BJ (cell line): Measurements from ENCODE around the gene EGLN1. TPM values are rescaled to one million over a fixed set of nuclear protein-coding genes. Genes with fewer than 3 reads are reported as not detected.
"Not testable (repeated sequence)": the region's sequence is repeated elsewhere in the genome, so short reads cannot be mapped to it uniquely, and the experiment has no call there.

ENCODE experiments used
- CTCF ChIA-PET: fragments of 350-600 bp; formaldehyde crosslinking; extraction: SDS; loops from one replicate; lab custom pipeline; 2021; ENCODE audit warnings: antibody characterized with exemption, inconsistent platforms; lab: Yijun Ruan, JAX
- POLR2A ChIA-PET: fragments of 300-600 bp; sonication (Branson Sonifier 250); formaldehyde crosslinking; extraction: SDS; loops from one replicate; lab custom pipeline; 2021; ENCODE audit warnings: antibody characterized with exemption; lab: Charles Lee
- DNase-seq: peaks from one replicate; pipeline ENCODE4 v3.0.0-alpha.2; 2011; ENCODE audit warnings: low read depth
- H3K27me3 ChIP-seq: 2 replicates; pipeline ENCODE4 v1.6.0; 2011; ENCODE audit warnings: low read length; ENCODE audit not compliant: control insufficient read depth, insufficient read depth
- H3K36me3 ChIP-seq: 2 replicates; pipeline ENCODE4 v1.5.1; 2011; ENCODE audit warnings: low read length; ENCODE audit not compliant: control insufficient read depth, insufficient read depth
- H3K4me3 ChIP-seq: 2 replicates; pipeline ENCODE4 v1.5.1; 2011; ENCODE audit warnings: low read depth, mild to moderate bottlenecking, control low read depth, low read length
- polyA plus RNA-seq: library from polyadenylated mRNA; depleted of rRNA; stranded (reverse); fragments of >200 nt; gene quantifications from 2 replicates; pipeline ENCODE4 v1.2.3, GENCODE V29; 2011
- TF ChIP-seq, protein P1 (sequence below): IDR thresholded peaks from 2 replicates; pipeline ENCODE4 v1.5.1; 2011; ENCODE audit warnings: low read depth, mild to moderate bottlenecking, control low read depth, inconsistent platforms, low read length, moderate library complexity; ENCODE audit not compliant: insufficient read depth

Gene EGLN1
- polyA plus RNA-seq, 1 experiment: 17.5 TPM

DNA sequence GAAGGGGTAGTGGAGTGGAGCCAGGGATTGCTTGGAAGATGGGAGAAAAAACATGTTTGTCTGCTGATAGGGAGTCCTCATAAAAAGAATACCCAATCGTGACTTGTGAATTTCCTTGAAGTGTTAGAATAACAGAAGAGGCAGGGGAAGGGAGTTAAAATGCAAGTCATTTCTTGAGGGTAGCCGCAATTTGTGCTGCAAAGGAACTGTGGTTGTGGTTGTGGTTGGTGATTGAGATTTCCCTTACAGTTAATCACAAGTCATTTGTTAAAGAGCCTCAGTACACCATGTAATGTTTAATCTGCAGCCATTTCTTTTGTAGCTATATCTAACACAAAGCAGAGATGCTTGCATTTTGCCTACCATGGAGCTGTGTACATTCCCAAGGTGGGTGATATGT is 38.5 kb upstream of the EGLN1 start:
- Histone ChIP-seq H3K27me3 (no peaks in the 10 kb centered on the region), H3K4me3 (no peak overlapping the region), H3K36me3 (no peaks in the 10 kb centered on the region)
- TF ChIP-seq, protein P1, sequence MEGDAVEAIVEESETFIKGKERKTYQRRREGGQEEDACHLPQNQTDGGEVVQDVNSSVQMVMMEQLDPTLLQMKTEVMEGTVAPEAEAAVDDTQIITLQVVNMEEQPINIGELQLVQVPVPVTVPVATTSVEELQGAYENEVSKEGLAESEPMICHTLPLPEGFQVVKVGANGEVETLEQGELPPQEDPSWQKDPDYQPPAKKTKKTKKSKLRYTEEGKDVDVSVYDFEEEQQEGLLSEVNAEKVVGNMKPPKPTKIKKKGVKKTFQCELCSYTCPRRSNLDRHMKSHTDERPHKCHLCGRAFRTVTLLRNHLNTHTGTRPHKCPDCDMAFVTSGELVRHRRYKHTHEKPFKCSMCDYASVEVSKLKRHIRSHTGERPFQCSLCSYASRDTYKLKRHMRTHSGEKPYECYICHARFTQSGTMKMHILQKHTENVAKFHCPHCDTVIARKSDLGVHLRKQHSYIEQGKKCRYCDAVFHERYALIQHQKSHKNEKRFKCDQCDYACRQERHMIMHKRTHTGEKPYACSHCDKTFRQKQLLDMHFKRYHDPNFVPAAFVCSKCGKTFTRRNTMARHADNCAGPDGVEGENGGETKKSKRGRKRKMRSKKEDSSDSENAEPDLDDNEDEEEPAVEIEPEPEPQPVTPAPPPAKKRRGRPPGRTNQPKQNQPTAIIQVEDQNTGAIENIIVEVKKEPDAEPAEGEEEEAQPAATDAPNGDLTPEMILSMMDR: no peak
- ChIA-PET CTCF (no interaction called here), POLR2A (no interaction called here)
- DNase-seq: no peak

DNA sequence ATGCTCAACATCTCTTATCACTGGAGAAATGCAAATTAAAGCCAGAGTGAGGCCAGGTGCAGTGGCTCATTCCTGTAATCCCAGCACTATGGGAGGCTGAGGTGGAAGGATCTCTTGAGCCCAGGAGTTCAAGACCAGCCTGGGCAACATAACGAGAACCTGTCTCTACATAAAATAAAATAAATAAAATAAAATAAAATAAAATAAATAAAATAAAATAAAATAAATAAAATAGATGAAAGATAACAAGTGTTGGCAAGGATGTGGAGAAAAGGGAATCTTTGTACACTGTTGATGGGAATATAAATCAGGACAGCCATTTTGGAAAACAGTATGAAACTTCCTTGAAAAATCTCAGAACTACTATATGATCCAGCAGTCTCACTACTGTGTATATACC is 37.4 kb upstream of the EGLN1 start:
- POLR2A ChIA-PET: not testable (repeated sequence)

DNA sequence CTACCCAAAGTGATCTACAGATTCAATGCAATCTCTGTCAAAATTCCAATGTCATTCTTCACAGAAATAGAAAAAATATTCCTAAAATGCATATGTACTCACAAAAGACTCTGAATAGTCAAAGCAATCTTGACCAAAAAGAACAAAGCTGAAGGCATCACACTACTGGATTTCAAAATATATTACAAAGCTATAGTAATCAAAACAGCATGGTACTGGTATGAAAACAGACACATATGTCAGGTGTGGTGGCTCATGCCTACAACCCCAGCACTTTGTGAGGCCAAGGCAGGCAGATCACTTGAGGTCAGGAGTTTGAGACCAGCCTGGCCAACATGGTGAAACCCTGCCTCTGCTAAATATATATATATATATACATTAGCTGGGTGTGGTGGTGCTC is 35.9 kb upstream of the EGLN1 start:
- DNase-seq, CTCF ChIA-PET, H3K27me3 ChIP-seq, H3K4me3 ChIP-seq, H3K36me3 ChIP-seq, POLR2A ChIA-PET: not testable (repeated sequence)

More for the DNA sequence above, 37.4 kb upstream of the EGLN1 start:
- H3K36me3 ChIP-seq, DNase-seq, CTCF ChIA-PET, H3K4me3 ChIP-seq, H3K27me3 ChIP-seq: not testable (repeated sequence)

DNA sequence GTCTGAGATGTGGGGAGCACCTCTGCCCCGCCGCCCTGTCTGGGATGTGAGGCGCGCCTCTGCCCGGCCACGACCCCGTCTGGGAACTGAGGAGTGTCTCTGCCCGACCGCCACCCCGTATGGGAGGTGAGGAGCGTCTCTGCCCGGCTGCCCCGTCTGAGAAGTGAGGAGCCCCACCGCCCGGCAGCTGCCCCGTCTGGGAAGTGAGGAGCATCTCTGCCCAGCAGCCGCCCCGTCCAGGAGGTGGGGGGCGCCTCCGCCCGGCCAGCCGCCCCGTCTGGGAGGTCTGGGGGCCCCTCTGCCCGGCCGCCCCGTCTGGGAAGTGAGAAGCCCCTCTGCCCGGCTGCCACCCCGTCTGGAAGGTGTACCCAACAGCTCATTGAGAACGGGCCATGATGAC is 32.0 kb upstream of the EGLN1 start:
- H3K27me3 ChIP-seq, CTCF ChIA-PET, POLR2A ChIA-PET, DNase-seq, H3K4me3 ChIP-seq, H3K36me3 ChIP-seq: not testable (repeated sequence)

DNA sequence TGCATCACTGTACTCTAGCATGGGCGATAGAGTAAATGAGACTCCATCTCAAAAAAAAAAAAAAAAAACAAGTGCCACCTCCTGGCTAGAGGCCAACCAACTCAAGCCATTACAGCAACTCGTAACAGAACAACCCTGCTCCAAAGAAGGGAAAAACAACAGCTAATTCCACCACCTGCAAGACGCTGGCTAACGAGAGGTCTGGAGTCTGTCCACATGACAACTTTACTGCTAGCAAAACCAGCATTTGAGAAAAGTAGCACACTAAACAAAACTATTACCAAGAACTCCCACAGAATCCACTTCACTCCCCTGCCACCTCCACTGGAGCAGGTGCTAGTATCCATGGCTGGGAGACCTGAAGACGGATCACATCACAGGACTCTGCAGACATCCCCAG is 24.1 kb upstream of the EGLN1 start:
- ChIA-PET CTCF (no interaction called here), POLR2A (no interaction called here)
- H3K36me3 ChIP-seq: no peaks in the 10 kb centered on the region
- no peaks in the 10 kb centered on the region for H3K27me3 ChIP-seq
- TF ChIP-seq, protein P1: no peak
- no peak for DNase-seq
- H3K4me3 ChIP-seq: no peak overlapping the region

DNA sequence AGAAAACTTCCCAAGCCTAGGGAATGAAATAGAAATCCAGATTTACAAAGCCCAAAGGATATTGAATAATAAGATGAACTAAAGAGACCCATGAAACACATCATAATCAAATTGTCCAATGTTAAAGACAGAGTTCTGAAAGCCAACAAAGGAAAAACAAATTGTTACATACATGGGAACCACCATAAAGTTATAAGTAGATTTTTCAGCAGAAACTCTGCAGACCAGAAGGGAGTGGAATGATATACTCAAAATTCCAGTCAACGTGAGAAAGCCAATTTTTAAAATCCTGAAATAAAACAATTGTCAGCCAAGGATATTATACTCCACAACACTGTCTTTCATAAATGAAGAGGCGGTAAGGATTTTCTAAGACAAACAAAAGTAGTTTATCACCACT is 22.0 kb upstream of the EGLN1 start:
- H3K27me3 ChIP-seq: no peaks in the 10 kb centered on the region
- DNase-seq: no peak
- no peaks in the 10 kb centered on the region for H3K36me3 ChIP-seq
- TF ChIP-seq, protein P1: no peak
- no peak overlapping the region for H3K4me3 ChIP-seq
- ChIA-PET POLR2A (no interaction called here), CTCF (no interaction called here)

DNA sequence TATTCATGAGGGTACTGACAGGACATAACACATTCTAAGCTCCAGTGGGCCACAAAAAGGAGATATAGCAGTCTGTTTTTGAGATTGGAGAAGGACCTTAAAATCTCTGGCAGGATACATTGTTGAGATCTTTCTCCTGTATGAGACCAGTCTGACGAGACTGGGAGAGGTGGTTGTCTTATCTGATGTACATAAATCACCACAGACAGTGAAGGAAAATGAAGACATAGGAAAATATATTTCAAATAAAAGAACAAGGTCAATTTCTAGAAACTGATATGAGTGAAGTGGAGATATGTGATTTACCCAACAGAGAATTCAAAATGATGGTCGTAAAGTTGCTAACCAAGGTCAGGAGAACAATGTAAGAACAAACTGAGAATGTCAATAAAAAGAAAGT is 21.3 kb upstream of the EGLN1 start:
- H3K36me3 ChIP-seq: no peaks in the 10 kb centered on the region
- DNase-seq: no peak
- ChIA-PET CTCF (no interaction called here), POLR2A (no interaction called here)
- TF ChIP-seq, protein P1: no peak
- no peak overlapping the region for H3K4me3 ChIP-seq
- H3K27me3 ChIP-seq: no peaks in the 10 kb centered on the region
